H54 (cell line): ENCODE measurements around the gene RPL27A.

Experiments
- DNase-seq: peaks from one replicate; pipeline ENCODE4 v3.0.0; 2011; ENCODE audit warnings: low spot score, mixed read lengths; ENCODE audit not compliant: insufficient read length
- FAIRE-seq: peaks from 3 replicates; lab custom pipeline; 2011; peaks lifted over from hg19 to GRCh38; lab: Jason Lieb, UNC
- POLR2A ChIP-seq: IDR thresholded peaks from 2 replicates; pipeline ENCODE4 v1.6.1; 2011; ENCODE audit warnings: low read depth, mild to moderate bottlenecking, low read length

The RPL27A gene

DNA sequence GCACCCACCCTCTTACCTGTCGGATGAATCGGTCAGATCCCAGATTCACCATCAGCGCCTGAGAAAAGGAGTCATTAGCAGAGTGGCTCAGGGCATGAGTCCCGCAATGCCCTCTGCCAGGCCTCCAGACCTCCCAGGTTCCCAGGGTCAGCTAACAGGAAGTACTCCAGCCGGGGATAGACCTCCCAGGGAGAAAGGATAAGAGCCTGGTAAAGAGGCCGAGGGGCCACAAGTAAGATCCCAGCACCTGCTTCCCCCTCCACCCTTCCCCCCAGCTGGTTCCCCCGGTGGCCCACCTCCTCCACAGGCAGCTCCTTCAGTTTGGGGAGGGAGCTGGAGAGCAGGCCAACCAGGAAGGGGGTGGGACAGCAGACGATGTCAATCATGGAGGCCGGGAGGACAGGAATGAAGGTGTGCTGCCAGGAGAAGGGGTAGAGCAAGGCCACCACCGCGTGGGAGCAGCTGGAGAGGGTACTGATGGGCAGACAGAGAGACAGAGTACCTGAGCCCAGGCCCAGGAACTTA, 16.4 kb downstream of the RPL27A start:
- FAIRE-seq (no peak), DNase-seq (no peak)
- no peak for TF ChIP-seq POLR2A

DNA sequence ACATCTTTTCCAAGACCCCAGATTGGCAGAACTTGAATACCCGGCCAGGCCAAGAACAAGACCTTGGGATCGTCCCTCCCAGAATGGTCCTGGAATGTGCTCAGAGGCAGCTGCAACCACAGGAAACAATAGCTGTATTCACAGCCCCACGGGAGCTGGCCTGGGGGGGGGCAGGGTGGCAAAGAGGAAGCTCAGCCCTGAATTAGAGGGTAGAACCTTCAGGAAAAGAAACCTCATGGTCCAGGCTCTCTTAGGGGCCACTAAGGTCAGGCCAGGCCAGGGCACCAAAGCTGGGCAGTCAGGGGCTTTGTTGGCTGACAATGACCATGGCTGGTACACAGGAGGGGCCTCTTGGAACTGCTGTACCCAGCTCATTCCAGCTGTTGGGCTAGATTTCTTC, 17.3 kb downstream of the RPL27A start:
- FAIRE-seq (no peak), DNase-seq (peak; percentile 84)
- TF ChIP-seq POLR2A: no peak

DNA sequence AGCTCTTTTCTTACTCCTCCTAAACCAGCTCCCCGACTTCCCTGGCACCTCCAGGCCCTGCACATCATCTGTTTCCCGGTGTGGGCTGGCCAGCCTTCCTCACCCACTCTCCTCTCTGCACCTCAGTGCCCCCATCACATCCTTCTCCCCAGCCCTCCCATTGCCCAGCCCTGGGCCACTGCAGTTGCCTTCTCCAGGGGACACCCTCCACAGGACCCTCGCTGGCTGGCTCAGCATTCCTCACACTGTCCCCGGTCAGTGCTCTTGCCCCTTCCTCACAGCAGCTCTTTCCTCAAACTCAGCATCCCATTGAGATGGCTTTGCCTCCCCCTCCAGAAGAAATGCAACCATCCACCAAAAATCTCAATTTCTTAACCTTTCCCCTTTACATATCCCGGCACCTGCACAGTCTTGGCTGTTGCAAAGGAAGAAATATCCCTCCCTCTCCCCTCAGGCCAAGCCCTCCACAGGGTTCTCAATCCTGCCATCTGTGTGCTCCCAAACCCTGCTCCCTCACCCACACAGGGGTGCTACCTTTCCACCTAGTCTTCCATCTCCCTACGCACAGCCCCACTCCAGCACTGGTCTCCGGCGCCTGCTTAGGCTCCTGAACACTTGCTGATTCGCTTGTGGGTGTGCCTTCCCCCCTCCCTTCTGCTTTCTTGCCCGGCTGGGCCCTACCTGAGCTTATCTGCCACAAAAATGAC, 19.5 kb downstream of the RPL27A start:
- no peak for DNase-seq
- no peak for TF ChIP-seq POLR2A
- FAIRE-seq: no peak

DNA sequence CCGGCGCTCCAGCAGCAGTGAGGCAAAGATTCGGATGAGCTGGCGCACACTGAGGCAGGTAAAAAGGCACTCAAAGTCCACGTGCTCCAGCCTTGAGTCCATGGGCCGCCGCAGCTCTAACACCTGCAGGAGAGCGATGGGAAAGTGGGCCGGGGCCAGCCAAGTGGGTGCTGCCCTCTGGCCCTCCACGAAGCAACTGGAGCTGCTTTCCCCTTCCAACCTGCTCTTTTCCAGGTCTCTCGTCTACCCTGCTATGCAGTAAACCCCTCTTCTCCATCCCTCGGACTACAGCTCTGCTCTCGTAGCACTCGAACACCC, 20.0 kb downstream of the RPL27A start:
- DNase-seq (no peak), FAIRE-seq (no peak)
- no peak for TF ChIP-seq POLR2A

DNA sequence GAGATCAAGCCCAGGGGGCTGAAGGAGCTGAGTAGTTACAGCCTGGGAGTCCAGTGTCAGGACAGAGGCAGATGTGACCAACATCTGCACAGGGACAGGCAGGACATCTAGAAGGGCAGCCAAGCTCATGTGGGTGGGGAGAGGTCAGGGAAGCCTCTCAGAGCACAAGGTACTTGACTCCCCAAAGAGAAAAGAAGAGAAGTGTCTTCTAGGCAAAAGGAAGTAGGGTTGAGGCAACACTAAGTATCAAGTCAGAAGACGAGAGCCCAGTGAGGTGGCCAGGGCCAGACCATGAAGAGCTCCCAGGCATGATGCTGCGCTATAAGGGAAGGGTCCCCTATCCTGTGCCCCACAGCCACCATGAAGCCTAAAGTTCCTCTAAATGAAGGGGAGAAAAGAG, 21.5 kb downstream of the RPL27A start:
- TF ChIP-seq POLR2A: no peak
- no peak for FAIRE-seq

DNA sequence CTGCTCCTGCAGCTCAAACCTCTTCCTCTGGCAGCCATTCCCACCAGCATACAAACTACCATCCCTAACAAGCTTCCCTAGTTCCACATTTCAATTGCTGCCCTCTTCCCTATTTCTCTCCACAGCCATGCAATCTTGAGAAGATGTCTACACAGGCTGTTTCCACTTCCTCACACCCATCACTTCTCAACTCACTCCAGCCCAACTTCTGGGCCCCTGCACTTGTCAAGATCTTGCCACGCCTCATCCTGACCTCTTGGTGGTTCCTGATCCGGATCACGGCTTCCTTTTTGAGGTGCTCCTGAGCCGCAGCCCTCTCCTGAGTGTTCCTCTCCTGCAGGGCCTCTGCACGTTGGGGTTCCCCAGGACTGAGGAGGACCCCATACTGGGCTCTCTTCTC, 22.6 kb downstream of the RPL27A start:
- FAIRE-seq (no peak), DNase-seq (no peak)
- TF ChIP-seq POLR2A: no peak

More for the DNA sequence above, 21.5 kb downstream of the RPL27A start:
- DNase-seq: no peak

DNA sequence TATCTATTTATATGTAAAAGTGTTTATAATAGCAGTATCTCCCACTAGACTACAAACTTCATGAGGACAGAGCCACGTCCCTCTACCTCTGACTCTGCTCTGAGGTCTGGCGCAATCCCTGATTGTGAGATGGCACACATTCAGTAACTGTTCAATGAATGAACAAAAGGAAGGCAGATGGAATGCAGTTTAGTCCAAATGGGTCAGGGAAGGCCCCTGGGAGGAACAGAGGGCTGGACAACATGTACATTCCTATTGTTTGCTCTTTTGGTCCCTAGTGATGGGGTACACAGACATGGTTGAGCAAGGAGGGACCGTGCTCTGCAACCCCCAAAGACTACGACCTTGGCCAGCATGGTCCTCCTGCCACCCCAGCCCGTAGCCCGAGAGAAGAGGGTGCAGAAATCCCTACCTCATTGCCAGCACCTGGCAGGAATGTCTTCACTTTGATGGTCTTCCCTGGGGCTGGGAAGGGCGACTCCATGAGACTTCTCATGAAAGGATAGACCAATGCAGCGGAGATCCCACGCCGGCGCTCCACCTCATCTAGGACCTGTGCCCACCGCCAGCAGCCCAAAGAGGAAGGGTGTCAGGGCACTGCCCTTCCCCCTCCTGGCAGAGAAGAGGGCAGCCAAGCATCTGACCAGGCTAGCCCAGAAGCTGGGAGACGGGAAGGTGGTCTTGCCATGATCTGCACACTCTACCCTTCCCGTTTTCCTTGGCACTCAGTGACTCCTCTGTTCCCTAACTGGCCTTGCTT, 24.3 kb downstream of the RPL27A start:
- FAIRE-seq (no peak), DNase-seq (no peak)
- TF ChIP-seq POLR2A: no peak

DNA sequence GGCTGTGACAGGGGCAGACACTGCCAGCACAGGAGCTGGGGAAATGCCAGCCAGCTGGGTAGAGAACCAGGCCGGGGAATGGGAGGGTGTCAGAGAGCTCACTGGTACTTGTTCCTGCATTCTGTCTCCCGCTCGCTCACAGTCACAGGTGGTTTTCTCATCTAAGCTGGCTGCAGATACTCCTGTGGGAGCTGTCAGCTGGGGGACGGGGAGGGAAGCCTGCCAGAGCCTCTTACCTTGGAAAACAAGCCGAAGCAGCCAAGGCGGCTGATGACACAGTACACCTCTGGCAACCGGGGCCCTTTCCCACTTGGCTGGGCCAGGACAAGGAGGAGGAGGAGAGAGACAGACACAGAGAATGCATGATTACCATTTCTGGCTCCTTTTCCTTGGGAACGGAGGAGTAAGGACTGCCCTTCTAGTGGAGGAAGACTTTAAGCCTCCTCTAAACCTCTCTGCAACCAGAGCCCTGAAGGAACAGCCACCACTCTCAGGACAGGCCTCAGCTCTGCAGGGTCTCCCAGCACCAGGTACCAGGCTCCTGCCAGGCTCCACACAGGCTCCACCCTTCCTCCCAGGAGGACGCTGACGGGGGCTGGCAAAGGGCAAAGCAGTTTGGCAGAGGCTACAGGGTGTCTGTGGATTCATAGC, 25.1 kb downstream of the RPL27A start:
- FAIRE-seq: no peak
- no peak for DNase-seq
- TF ChIP-seq POLR2A: no peak

DNA sequence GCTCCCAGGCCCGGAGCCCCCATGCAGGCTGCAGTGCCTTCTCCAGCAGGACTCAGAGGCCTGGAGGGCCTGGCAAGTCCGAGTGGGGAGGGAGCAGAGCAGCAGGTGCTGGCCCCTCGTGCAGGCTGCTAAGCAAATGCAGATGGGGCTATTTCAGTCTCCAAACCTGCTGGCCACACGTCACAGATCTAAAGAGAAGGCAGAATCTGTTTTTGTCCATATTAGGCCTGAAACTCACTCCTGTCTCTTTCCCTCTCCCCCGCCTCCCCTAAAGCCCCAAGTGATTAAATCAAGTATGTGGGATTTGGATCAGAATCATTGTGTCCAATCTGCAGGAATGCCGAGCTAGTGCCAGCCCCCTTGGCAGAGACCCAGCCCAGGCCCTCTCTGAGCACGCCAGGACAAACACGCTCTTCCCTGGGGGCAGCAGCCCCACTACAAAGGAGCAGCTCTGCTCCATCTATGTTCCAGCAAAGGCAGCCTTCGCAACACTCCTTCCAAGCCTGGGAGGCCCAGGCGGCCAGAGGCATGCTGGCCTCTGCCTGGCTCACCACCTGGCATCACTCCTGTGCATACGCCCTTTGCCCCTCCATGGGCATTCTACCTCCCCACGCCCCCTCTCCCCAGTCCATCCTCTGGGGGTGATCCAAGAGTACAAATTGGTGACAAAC, 26.5 kb downstream of the RPL27A start:
- DNase-seq (no peak), FAIRE-seq (no peak)
- no peak for TF ChIP-seq POLR2A

DNA sequence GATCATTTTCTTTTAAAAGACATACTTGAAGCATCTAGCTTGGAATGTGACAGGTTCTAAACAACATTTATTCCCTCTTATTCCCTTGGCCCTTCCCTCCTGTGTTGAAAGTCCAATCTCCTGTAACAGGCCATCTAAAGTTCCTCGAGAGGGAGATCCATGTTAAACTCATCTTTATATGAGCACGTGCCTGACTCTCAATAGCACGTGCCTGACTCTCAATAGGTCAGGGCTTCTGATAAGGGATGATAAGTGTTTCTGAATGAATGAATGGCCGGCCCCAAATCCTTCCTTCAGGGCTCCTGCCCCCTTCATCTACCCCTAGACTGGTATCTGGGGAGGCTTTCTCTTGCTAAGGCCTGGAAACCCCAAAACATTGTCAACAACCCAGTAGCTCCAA, 27.2 kb downstream of the RPL27A start:
- no peak for FAIRE-seq
- no peak for TF ChIP-seq POLR2A
- no peak for DNase-seq

DNA sequence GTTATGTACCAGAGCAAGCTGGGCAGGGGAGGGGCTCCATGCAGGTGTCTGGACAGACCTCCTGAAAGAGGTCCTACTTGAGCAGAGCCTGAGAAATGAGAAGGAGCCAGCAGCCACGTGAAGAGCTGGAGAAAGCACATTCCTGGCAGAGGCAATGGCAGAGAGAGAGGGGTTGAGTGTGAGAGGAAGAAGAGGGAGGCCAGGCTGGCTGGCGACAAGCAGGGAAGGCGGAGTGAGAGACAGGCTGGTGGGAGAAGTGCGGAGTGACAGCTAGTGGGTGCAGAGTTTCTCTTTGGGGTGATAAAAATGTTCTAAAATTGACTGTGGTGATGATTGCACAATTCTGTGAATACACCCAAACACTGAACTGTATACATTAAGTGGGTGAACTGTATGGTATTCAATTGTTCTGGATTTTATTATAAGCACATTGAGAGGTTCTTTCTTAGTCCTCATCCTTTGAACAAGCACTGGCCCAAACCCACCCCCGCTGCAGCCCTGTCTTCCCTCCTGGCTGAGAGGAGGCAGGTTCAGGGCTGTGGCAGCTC, 29.4 kb downstream of the RPL27A start:
- FAIRE-seq (no peak), DNase-seq (no peak)
- no peak for TF ChIP-seq POLR2A

DNA sequence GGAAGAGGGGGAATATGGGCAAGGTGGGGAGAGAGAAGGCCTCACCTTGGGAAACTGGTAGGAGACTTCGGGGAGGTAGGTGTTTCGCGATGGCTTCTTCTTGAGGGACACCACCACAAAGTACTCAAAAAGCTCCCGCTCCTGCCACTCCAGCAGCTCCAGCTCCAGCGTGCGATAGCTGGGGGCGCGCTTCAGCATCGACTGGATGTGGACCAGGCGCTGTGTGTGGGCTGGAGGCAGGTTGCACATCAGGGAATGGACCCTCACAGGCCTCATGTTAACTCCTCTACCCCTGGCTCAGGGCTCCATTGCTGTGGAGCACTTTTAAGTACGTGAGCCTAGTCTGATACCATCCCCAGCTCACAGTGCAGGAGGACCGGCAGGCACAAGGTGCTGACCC, 29.9 kb downstream of the RPL27A start:
- DNase-seq: no peak
- TF ChIP-seq POLR2A: no peak
- no peak for FAIRE-seq

DNA sequence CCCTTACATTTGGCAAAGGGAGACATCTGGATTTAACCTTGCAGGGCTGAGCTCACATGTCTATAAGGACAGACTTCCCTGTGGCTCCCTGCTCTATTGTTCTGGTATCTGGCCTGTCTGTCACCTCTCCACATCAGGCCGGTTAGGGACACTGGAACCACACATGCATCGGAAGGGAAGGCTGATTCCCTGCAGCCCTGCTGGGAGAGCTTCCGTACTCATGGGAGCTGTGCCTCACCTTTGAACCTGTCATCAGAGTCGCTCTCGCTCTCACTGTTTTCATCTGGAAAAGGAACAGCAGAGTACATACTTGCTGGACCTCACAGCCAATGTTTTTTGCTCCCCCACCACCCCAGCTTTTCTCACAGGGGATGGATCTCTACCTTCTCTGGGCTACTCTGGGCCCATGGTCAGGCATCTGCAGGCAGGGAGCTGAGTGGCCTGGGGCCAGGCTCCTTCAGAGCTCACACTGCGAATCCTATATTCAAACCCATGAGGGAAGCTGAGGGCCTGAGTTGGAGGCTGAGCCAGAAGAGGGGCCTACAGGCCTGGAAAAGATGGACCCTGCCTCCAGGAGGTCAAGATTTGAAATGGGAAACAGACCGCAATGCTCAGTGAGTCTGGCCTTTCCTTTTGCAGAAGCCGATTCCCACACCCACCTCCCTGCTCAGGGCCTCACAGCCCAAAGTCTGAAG, 31.3 kb downstream of the RPL27A start:
- no peak for TF ChIP-seq POLR2A
- FAIRE-seq: no peak

More for the DNA sequence above, 31.3 kb downstream of the RPL27A start:
- no peak for DNase-seq
